HG02970 (cell line): ENCODE results near the gene PITRM1.
A peak's percentile ranks its signal among the peaks of the same experiment; 100 is the strongest.
"Not testable (repeated sequence)": the region's sequence is repeated elsewhere in the genome, so short reads cannot be mapped to it uniquely, and the experiment has no call there.

Experiments used
- ATAC-seq: cut with Tn5 transposase; IDR thresholded peaks from one replicate; pipeline ENCODE4 v1.9.1; 2021; ENCODE audit warnings: mild to moderate bottlenecking, moderate library complexity, moderate number of reproducible peaks; ENCODE audit not compliant: unreplicated experiment, low FRiP score

Gene PITRM1, protein sequence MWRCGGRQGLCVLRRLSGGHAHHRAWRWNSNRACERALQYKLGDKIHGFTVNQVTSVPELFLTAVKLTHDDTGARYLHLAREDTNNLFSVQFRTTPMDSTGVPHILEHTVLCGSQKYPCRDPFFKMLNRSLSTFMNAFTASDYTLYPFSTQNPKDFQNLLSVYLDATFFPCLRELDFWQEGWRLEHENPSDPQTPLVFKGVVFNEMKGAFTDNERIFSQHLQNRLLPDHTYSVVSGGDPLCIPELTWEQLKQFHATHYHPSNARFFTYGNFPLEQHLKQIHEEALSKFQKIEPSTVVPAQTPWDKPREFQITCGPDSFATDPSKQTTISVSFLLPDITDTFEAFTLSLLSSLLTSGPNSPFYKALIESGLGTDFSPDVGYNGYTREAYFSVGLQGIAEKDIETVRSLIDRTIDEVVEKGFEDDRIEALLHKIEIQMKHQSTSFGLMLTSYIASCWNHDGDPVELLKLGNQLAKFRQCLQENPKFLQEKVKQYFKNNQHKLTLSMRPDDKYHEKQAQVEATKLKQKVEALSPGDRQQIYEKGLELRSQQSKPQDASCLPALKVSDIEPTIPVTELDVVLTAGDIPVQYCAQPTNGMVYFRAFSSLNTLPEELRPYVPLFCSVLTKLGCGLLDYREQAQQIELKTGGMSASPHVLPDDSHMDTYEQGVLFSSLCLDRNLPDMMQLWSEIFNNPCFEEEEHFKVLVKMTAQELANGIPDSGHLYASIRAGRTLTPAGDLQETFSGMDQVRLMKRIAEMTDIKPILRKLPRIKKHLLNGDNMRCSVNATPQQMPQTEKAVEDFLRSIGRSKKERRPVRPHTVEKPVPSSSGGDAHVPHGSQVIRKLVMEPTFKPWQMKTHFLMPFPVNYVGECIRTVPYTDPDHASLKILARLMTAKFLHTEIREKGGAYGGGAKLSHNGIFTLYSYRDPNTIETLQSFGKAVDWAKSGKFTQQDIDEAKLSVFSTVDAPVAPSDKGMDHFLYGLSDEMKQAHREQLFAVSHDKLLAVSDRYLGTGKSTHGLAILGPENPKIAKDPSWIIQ

DNA sequence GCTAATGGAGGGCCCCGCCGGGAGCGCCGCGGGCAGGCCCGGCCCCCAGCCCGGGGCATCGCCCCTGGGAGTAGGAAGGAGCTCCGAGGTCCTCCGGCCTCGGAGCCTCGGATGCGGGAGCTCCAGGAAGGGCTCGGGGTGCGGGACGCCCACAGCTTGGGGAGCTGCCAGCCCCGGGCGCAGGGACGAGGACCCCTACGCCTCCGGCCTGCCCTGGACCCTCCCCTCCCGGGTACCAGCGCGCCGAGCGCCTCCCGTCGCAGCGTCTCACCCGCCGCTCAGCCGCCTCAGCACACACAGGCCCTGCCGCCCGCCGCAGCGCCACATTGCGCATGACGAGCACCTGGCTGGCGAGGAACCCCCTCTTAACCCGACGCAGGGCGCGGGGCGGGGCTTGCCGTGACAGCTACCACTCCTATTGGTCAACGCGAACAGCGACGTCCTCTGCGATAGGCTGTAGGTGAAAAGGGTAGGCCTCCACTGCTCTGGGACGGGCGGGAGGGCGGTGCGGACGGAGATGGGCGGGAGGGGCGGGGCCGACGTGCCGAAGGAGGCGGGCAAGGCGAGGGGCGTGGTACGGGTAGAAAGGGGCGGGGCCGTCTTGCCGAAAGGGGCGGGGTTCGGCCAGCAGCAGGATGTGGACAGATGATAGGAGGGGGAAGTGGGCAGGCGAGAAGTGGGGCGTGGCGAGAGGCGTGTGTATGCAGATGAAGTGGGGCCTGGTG lies at the start of gene PITRM1:
Gene PITRM1 (minus strand): TSS at position 337 of the 725 bp plus-strand sequence. CDS start 10 bp downstream, at position 327.
- ATAC-seq, result peak; percentile 98

DNA sequence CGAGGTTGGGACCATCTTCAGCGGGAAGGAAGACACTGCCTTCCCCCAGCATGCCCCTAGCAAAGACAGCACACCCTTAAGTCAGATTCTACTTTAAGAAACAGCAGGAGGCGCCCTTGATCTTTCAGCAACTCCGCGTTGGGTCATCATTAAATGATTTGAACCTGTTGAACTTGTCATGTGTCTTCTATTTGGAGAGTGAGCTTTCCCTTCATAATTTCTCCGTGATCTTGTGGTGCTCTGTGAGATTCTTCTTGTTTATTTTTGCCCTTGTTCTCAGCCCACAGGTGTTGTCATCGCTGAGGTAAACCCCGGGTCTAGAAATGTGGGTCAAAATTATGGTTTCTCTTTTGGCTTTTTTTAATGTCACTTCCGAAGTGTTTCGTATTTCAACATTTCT lies 49.5 kb upstream of the PITRM1 start:
- ATAC-seq, result no peak

DNA sequence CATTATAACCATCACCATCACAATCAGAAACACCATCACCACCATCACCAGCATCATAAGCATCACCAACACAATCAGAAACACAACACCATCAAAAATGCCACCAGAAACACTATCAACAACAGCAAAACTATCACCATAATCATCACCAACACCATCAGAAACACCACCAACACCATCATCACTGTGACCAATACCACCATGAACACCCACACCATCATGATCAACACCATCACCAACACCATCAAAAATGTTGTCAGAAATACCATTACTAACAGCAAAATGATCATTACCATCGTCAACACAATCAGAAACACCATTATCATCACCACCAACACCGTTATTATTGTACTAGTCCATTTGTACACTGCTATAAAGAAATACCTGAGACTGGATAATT lies 49.0 kb upstream of the PITRM1 start:
- not testable (repeated sequence) for ATAC-seq

DNA sequence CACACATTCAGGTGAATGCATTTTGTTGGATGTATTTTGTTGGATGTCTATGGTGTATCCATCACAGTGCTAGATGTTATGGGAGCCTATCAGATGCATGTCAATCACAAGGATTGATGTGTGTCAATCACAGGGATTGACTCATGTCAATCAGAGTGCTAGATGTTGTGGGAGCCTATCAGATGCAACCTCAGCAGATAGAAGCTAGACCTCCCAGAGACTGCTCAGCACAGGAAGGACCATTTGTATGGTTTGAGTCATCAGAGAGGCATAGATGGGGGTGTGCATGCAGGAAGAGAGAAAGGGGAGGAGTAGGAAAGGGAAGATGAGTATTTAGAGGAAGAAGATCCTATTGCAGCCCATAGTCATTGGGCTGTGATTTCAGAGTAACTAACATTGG lies 48.3 kb upstream of the PITRM1 start:
- ATAC-seq, result no peak

DNA sequence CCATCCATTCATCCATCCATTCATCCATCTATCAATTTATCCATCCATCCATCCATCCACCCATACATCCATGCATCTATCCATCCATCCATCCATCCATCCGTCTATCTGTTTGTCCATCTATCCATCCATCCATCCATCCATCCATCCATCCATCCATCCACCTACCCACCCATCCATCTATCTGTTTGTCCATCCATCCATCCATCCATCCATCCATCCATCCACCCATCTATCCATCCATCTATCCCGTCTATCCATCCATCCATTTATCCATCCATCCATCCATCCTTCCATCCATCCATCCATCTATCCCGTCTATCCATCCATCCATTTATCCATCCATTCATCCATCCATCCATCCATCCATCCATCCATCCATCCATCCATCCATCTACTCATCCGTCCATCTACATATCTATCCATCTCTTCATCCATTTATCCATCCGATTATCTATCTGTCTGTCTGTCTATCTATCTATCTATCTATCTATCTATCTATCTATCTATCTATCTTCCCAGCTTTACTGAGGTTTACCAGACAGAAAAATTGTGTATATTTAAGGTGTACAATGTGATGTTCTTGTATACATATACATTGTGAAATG lies 46.5 kb upstream of the PITRM1 start:
- not testable (repeated sequence) for ATAC-seq

DNA sequence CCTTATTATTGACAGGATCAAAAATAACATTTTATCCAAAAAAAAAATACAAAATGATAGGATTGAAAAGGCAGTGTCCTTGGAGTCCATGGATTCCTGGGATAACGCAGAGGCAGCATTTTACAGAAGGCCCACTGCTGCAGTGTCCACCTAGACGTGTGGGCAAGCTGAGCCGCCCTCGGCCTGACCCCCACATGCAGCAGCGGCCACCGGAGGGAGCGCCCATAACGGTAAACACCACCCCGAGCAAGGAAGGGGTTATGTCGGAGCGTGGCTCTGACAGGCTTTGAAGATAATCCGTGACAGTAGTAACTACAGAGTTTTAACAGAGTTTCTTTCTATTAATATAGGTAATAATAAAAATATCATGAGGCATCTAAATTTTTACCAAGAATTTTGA lies 45.3 kb upstream of the PITRM1 start:
- no peak for ATAC-seq

DNA sequence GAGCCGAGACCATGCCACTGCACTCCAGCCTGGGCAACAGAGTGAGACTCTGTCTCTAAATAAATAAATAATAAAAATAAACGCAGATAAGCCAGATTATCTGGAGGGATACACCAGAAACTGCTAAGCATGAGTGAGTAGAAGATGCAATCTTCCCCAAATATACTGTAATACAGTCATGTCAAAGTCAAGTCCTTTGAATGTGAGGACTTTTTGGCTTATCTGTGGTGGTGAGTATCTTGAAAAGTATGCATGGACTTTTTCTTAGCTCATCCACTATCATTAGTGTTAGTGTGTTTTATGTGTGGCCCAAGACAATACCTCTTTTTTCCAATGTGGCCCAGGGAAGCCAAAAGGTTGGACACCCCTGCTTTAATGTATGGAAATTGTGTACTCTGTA lies 44.7 kb upstream of the PITRM1 start:
- ATAC-seq, result no peak

DNA sequence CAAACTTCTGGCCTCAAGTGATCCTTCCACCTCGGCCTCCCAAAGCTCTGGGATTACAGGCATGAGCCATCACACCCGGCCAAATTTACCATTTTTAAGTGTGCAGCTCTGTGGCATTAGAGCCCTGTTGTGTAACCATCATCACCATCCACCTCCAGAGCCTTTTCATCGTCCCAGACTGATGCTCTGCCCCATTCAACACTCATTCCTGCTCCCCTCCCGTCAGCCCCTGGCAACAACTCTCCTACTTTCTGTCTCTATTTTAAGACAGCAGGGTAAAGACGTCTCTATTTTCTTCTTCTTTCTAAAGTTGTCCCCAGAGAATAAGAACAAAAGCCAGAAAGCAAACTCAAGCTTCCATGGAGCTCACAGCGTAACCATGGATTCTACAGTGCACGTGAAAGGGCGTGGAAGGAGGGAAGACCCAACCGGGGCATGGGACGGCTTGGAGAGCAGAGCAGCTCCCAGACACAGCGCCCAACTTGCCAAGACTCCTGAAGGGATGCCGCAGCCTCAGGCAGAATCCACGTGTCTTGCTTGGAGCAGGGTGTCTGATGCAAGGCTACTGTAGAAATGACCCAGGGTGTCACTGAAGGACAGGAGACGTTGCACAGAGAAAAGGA lies 42.7 kb upstream of the PITRM1 start:
- no peak for ATAC-seq

DNA sequence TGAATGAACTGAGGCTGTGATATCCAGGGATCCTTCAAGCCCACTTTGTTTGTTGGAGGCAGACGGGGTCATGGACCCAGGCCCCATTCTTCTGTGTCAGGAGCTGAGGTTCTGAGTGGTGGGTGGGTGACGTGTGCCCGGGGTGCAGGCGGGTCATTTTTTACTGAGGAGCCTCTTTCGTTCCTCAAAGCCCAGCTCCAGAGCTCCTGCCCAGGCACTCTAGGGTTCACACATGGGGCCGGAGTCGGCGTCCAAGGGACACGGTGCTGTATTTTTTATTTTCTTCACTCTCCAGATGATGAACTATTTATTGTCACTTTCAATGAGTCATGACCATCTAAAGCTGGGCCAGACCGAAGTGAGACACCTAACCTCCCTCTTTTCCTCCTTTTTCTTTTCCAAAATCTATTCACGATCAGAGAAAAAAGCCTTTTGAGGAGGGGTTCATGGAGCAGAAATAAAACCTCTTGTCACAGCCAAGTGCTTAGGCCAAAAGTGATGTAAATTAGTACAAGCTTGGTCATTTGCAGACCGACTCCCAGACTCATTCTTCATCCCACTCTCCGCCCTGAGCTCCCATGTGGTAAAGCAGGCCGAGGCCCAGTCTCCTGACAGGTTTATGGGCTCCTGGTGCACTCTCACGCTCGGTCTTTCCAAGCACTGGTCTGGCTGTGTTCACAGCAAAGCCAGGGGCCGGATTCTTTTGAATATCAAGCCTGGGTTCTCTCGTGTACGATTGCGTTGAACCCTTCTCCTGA lies 41.4 kb upstream of the PITRM1 start:
- no peak for ATAC-seq

DNA sequence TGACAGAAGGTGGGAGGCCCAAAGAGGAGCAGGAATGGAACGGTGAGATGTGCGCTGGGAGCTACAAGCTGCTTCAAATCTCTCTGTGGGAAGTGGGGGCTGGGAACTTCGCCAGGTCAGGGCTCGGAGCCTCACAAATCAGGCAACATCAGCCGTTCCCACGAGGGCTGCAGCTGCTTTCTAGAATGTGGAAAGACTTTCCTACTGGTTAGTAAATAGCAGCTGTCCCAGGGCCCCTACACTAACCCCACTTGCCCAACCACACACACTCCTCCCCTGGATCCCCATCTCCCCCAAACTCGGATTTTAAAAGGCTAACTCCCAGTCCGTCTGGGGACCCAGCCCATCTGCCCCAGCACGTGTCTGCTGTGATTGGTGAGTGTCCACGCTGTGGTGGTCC lies 40.6 kb upstream of the PITRM1 start:
- no peak for ATAC-seq

DNA sequence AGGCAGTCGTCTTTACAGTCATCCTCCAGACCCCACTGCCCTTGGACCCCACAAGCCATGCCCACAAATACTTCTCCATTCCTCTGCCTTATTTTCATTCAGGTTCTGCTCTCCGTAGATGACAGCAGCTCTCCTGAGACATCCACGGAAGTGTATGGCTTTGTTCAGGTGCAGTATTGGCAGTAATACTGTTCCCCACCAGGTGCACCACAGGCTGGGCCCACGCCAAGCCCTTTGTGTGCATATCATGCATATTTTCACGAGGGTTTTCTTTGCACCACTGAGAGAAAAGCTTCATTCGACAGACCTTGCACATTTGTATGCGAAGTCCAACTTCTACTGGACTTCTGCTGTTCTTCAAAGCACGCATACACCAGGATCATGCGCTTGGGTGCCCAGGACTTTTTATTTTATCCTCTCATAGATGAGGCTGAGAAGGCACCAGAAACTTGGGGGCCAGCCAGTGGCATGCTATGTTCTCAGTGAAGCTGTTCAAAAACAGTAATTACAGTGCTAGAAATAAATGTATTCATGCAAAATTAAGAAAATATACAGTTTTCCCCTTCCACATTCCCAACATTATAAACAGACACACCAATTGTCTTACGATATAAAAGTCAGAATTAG lies 37.8 kb upstream of the PITRM1 start:
- ATAC-seq, result no peak

DNA sequence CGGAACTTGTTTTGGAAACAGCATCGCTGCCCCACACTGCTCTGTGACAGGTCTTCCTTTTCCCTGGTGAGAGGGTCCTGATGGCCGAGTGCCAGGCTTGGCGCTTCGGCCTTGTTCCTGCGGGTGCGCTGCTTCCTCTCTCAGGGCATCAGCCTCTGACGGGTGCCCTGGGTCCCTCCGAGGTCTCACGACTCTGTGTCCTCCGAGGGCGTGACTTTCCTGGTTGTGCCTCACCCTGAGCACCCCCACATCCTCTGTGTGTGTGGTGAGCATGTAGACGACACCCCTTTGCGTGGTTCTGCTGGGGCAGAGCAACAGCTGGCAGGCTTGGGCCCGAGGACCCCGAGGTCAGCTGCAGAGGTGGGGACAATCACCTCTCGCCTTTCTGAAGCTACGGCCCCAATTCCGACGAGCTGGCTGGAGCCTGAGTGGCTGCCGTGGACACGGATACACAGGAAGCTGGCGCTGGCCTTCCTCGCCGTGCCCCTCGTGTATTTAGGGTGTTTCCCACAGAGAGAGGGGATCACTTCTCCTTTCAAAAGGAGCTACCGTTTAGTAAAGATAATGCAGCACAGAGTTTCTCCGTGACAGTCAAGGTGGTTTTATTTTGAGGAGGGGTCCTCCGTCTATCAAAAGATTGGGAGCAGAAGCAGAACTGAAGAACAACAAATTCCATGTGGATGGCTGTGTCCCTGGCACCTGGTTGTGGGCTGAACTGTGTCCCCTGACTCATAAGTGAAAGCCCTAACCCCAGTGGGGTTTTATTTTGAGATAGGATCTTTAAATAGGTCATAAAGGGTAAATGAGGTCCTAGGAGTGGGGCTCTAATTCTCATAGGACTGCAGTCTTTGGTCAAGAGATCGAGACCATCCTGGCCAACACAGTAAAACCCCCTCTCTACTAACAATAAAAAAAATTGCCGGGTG lies 36.2 kb upstream of the PITRM1 start:
- no peak for ATAC-seq

DNA sequence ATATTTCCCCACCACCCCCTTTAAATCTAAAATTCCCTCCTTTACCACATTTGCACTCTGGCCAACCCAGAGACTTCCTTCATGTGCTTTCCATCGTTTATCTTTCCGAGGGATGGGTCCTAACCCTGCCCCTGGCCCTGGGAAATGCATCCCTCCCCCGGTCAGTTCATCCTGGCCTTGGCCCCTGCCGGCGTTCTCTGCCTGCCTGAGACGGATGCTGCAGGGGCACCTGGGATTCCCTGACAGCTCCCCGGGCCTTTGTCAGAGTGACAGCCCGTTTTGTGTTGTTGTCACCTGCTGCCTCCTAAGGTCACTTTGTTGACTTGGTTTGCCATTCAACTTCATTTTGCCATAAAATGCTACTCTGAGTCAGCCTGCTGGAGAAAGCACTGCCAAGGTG lies 34.8 kb upstream of the PITRM1 start:
- no peak for ATAC-seq

DNA sequence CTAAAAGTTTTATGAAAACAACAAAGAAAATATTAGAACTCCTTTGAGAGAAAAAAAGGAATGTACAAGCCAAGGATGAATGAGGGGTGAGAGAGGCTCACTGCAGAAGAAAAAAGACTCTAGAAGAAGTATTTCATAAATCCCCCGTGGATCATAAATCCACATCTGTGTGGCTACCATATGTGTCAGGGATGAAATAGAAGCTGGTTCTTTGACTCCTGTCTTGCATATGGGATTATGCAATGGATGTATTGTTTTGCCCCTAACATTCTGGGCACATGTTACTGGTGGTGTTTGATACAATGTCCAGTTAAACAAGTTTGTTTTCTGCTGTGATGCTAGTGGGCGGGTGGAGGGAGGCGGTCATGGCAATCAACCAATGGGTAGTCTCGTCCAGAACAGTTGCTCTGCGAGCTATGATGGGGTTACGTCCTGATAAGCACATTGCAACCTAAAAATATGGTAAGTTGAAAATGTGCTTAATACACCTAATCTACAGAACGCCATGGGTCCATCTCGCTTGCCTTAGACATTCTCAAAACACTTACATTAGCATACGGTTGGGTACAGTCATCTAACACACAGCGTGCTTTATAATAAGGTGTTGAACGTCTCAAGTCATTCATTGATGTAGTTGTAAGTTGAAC lies 34.1 kb upstream of the PITRM1 start:
- no peak for ATAC-seq

DNA sequence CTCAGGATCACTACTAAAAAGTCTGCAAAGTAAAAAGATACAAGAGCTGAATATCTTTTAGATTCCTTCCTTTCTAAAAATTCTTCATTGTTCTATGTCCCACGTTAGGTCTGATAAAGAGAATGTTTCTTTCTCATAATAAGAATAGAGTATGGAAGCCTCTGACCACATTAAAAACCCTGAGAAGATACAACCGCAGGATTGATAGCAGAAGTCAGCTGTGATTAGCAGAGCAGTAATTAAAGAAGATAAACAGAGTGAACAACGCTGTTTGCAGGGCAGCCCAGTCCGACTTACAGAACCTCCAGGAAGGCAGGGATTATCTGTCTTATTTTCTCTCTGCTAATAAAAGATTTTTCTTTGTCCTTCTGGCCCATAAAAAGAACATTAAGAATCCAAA lies 31.4 kb upstream of the PITRM1 start:
- ATAC-seq, result no peak

DNA sequence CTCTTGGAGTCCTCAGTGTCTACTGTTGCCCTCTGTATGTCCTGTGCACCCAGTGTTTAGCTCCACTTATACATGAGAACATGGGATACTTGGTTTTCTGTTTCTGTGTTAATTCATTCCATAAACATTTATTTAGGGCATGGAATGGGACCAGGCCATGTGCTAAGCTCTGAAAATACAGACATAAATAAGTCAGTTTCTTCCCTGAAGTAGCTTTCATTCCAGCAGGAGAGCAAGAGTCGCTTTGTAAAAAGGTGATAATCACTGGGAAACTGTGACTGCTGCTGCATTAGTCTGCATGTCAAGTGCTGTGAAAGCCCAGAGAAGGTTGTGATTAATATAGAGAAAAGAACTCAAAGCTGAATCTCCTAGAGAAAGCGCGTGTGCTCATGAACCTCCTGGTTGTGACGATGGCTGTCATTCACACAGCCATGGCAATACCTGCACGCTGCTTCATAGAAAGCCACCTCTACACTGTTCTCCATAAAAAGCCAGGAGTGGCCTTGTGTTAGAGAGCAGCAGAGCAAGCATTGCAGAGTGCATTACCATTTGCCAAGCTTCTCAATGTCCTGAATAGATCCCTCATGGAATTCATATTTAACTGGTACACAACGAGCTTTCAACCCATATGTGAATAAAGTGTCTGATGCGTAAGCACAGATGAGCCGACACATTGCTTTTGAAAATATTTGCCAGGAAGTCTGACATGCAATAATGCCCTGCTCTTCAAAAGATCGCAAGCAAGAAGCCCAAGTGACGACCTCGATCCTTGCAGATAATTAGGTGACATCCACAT lies 30.6 kb upstream of the PITRM1 start:
- ATAC-seq, result no peak
